Activated T-helper 1 cell treated with Interleukin-2 at 50 U/mL for 16 hours (primary cell): ENCODE results near the gene ENAH.

Source experiments
- DNase-seq: peaks from one replicate; pipeline ENCODE4 v3.0.0-alpha.2; 2020; ENCODE audit warnings: low read depth

Gene ENAH

GRCh38 chr1:225559902-225560301, 93.0 kb downstream of the ENAH start:
- no peak for DNase-seq

- DNase-seq, result no peak
These were observed 93.6 kb downstream of the ENAH start for GRCh38 chr1:225559326-225559725.

- DNase-seq, result no peak
These were observed 96.2 kb downstream of the ENAH start for GRCh38 chr1:225556694-225557093.

- no peak for DNase-seq
These were observed 97.1 kb downstream of the ENAH start for GRCh38 chr1:225555821-225556220.

- no peak for DNase-seq
These were observed 98.6 kb downstream of the ENAH start for GRCh38 chr1:225554216-225554812.

- no peak for DNase-seq
These were observed 103.1 kb downstream of the ENAH start for GRCh38 chr1:225549821-225550220.

DNA sequence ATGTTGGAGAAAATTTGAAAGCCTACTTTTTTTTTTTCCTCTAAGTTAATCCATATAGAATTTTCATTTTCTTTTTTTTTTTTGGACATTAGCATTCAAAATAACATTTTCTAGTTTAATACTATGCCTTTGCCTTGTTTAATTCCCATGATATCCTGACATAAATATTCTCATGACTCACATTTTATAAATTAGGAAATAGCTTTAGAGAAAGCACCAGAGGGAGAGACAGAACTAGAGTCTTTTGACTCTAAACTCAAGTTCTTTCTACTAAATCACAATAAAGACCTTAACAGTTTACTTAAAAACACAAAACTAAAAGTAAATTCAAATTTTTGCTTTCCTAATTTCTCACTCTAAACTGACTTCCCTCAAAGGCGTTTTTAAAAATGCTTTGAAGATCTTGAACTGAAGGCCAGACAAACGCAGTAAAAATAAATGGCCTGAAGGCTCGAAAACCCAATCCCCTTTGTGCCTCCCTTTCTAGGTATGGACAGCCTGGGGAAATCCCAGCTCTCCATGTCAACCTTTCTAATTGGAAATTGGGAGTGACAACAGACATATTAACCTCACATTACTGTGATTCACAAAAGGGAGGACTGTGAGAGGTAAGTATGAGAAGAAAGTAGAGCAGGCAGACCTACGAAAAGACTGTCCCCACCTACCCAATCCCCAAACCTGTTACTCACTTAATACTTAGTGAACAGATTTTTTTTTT, 104.6 kb downstream of the ENAH start:
- DNase-seq, result no peak

DNA sequence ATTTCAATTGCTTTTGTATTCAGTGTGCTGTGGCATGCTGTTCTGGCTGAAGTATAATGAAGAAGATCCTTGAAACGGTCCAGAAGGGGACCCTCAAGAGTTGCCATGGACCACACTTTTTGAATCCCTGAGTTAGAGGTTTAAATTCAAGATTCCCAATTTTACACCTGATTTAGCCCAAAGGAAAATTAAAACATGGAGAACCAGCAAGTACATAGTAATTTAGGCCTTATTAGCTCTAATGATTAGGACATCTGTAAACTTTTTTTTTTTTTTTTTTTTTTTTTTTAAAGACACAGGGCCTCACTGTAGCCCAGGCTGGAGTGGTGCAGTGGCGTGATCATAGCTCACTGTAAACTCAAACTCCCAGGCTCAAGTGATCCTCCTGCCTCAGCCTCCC, 107.3 kb downstream of the ENAH start:
- no peak for DNase-seq

- no peak for DNase-seq
These were observed 108.0 kb downstream of the ENAH start for GRCh38 chr1:225544924-225545323.

DNA sequence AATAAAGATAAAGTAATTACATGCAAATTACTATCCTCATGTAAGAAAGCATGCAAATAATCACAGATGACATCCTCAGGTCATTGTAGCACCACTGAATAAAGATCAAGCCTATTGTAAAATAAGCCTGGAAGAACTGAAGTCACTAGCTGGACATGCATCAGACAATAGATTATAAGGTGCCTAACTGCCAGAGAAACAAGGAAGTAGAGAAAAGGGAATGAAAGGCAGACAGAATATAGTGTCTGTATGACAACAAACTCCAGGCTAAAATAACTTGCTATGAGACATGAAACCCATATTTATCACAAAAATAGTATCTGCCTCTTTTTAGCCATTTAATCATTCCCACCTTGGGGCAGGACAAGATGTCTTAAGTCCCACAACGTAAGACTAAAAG, 108.7 kb downstream of the ENAH start:
- no peak for DNase-seq

- no peak for DNase-seq
These were observed 109.6 kb downstream of the ENAH start for GRCh38 chr1:225543350-225543749.

DNA sequence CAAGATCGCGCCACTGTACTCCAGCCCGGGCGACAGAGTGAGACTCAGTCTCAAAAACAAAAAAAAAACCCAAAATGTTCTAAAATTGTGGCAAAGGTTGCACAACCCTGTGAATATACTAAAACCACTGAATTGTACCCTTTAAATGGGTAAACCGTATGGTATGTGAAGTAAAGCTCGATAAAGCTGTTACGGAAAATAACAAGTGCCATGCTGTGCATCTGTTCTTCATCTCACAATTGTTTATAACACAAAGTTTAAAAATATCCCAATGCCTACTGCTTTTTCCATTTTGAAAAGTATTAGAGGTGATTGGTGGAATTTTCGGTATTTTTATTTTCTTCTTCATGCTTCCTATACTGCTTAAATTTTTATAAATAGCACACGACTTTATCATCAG, 111.5 kb downstream of the ENAH start:
- DNase-seq, result no peak

- no peak for DNase-seq
These were observed 113.3 kb downstream of the ENAH start for GRCh38 chr1:225539575-225539974.

GRCh38 chr1:225539069-225539468, 113.9 kb downstream of the ENAH start:
- DNase-seq, result no peak

- no peak for DNase-seq
These were observed 115.2 kb downstream of the ENAH start for GRCh38 chr1:225537554-225538251.

GRCh38 chr1:225535280-225535679, 117.6 kb downstream of the ENAH start:
- no peak for DNase-seq

GRCh38 chr1:225534772-225535171, 118.2 kb downstream of the ENAH start:
- no peak for DNase-seq

- DNase-seq, result no peak
These were observed 118.8 kb downstream of the ENAH start for GRCh38 chr1:225534135-225534534.

- no peak for DNase-seq
These were observed 119.7 kb downstream of the ENAH start for GRCh38 chr1:225533238-225533637.

- DNase-seq, result no peak
These were observed 120.5 kb downstream of the ENAH start for GRCh38 chr1:225532240-225532944.

DNA sequence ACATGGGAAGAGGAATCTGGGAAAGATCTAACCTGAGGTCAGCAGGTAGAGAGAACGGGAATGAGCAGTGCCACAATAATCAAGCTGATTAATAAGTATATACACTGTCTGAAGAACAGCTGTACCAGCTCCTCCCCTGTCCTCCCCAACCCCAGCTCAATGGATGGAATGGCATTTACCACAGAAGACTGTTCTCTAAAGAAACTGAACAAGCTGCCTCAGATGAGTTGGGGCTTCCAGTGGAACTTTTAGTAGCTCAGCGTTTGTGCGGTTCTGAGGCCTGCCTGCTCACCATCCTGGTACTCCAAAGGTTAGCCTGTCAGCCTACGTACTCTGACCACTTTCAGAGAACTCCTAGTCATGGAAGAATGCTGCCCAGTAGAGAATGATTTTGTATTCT, 123.2 kb downstream of the ENAH start:
- no peak for DNase-seq

DNA sequence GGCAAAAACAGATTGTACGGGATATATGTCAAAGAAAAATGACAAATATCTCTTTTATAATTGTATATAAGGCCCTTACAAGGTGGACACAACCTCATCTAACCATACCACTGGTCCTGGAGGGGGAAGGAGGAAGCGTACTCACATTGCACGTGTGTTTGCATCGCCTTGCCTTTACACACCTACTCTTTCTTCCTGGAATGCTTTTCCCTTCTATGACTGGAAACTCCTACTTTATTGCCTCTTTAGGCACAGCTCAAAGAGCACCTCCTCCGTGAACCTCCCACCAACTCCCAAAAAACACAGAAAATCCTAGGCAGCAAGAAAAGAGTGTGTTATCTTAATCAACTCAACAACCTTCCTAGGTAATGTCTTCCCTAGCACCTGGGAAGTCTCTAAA, 125.3 kb downstream of the ENAH start:
- no peak for DNase-seq

DNA sequence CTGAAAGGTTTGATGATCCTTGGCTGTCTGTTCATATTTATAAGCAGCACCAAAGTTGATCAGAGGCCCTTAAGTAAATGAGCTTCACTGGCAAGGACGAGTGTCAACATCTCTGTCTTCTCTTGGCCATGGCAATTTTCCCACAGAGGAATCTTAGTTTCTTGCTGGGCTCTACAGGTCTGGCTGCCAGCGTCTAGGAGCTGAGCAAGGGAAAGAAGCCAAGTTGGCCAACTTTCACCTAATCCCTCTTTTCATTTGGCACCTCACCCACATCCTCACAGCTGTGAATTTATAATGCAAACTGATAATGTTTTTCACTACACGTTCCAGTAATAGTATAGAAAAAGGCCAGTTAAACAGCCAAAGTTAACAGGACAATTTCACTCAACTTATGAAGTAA, 126.0 kb downstream of the ENAH start:
- no peak for DNase-seq
